ENCODE results near the gene CFAP90. TPM values are rescaled to one million over a fixed set of nuclear protein-coding genes. Genes with fewer than 3 reads are reported as not detected.

The CFAP90 gene
- total and polyA plus RNA-seq, 2 of the 8 experiments (the other 6 are each of a cell fraction or from before 2014, with no cell fraction given) = 0.39 to 0.92 TPM

GRCh38 chr5:7878381-7878873 lies 27.5 kb upstream of the CFAP90 start (continued):
- no peak for TF ChIP-seq CHD7 (IDR thresholded peaks at IDR 0.05; ENCODE audit: insufficient replicate concordance, low read length)
- no peak for TF ChIP-seq ATF3 (IDR thresholded peaks at IDR 0.05; ENCODE audit: insufficient read depth, low read depth, low read length)
- TF ChIP-seq ZNF274 (IDR thresholded peaks at IDR 0.05; ENCODE audit: borderline replicate concordance, extremely low read depth, low read length) = no peak
- no peak for TF ChIP-seq YY1 (IDR thresholded peaks at IDR 0.05; ENCODE audit: low read depth, low read length)
- TF ChIP-seq POLR2AphosphoS5 (IDR thresholded peaks at IDR 0.05; ENCODE audit: low read depth, low read length) = no peak
- no peak for TF ChIP-seq RXRA (IDR thresholded peaks at IDR 0.05; ENCODE audit: insufficient read depth, low read depth, low read length)
- no peak for TF ChIP-seq USF2 (IDR thresholded peaks at IDR 0.05; ENCODE audit: low read length)
- TF ChIP-seq MAX (IDR thresholded peaks at IDR 0.05) = no peak
- TF ChIP-seq CBX5 (IDR thresholded peaks at IDR 0.05; ENCODE audit: low read depth, low read length) = no peak
